ENCODE data around the gene PATL2. TPM values are rescaled to one million over a fixed set of nuclear protein-coding genes. Genes with fewer than 3 reads are reported as not detected.
A peak's percentile ranks its signal among the peaks of the same experiment; 100 is the strongest.
"Not testable (repeated sequence)": the region's sequence is repeated elsewhere in the genome, so short reads cannot be mapped to it uniquely, and the experiment has no call there.

The PATL2 gene
- total RNA-seq, 1 donor, result 1.8 TPM

GRCh38 chr15:44646460-44646859, 64.7 kb downstream of the PATL2 start:
- H3K79me2 ChIP-seq (ENCODE audit: insufficient read depth, low read length), result peaks cover 50% of the 10 kb centered on the region
- no peak for TF ChIP-seq CTCF (IDR thresholded peaks at IDR 0.05; ENCODE audit: extremely low read depth, low read depth, low read length)
- H3K36me3 ChIP-seq (ENCODE audit: insufficient read depth, low read length), result peaks cover 45% of the 10 kb centered on the region
- peaks cover 2% of the 10 kb centered on the region for H4K20me1 ChIP-seq (ENCODE audit: insufficient read depth, low read length)
- H3K4me2 ChIP-seq (ENCODE audit: insufficient read depth, low read length), result no peak overlapping the region
- H3K9me3 ChIP-seq (ENCODE audit: low read depth, low read length), result no peaks in the 10 kb centered on the region
- no peaks in the 10 kb centered on the region for H3K4me1 ChIP-seq (ENCODE audit: insufficient read depth, low read length)
- no peaks in the 10 kb centered on the region for H3K27me3 ChIP-seq (ENCODE audit: insufficient read depth, low read length)
- no peak overlapping the region for H2AFZ ChIP-seq (ENCODE audit: low read length)
- no peak overlapping the region for H3K27ac ChIP-seq (ENCODE audit: low read depth, low read length)
- no peak overlapping the region for H3K4me3 ChIP-seq (ENCODE audit: insufficient read depth, low read length)
- DNase-seq (ENCODE audit: insufficient read length, low spot score, missing footprints), result no peak

- H3K79me2 ChIP-seq (ENCODE audit: insufficient read depth, low read length), result peaks cover 48% of the 10 kb centered on the region
- no peak for TF ChIP-seq CTCF (IDR thresholded peaks at IDR 0.05; ENCODE audit: extremely low read depth, low read depth, low read length)
- H3K4me1 ChIP-seq (ENCODE audit: insufficient read depth, low read length), result no peaks in the 10 kb centered on the region
- no peak overlapping the region for H2AFZ ChIP-seq (ENCODE audit: low read length)
- no peak overlapping the region for H3K4me3 ChIP-seq (ENCODE audit: insufficient read depth, low read length)
- H3K27ac ChIP-seq (ENCODE audit: low read depth, low read length), result no peak overlapping the region
- no peak for DNase-seq (ENCODE audit: insufficient read length, low spot score, missing footprints)
- peaks cover 6% of the 10 kb centered on the region for H4K20me1 ChIP-seq (ENCODE audit: insufficient read depth, low read length)
- H3K9me3 ChIP-seq (ENCODE audit: low read depth, low read length), result no peaks in the 10 kb centered on the region
- H3K36me3 ChIP-seq (ENCODE audit: insufficient read depth, low read length), result peaks cover 24% of the 10 kb centered on the region
- H3K27me3 ChIP-seq (ENCODE audit: insufficient read depth, low read length), result no peaks in the 10 kb centered on the region
- no peak overlapping the region for H3K4me2 ChIP-seq (ENCODE audit: insufficient read depth, low read length)
These were observed 69.5 kb downstream of the PATL2 start for GRCh38 chr15:44641651-44642050.

GRCh38 chr15:44636976-44637375, 74.1 kb downstream of the PATL2 start:
- H3K4me2 ChIP-seq (ENCODE audit: insufficient read depth, low read length), result no peak overlapping the region
- H4K20me1 ChIP-seq (ENCODE audit: insufficient read depth, low read length), result peaks cover 7% of the 10 kb centered on the region
- DNase-seq (ENCODE audit: insufficient read length, low spot score, missing footprints), result no peak
- peaks cover 21% of the 10 kb centered on the region for H3K36me3 ChIP-seq (ENCODE audit: insufficient read depth, low read length)
- H3K4me3 ChIP-seq (ENCODE audit: insufficient read depth, low read length), result no peak overlapping the region
- H3K9me3 ChIP-seq (ENCODE audit: low read depth, low read length), result no peaks in the 10 kb centered on the region
- no peak overlapping the region for H3K27ac ChIP-seq (ENCODE audit: low read depth, low read length)
- TF ChIP-seq CTCF (IDR thresholded peaks at IDR 0.05; ENCODE audit: extremely low read depth, low read depth, low read length), result no peak
- peaks cover 14% of the 10 kb centered on the region for H3K79me2 ChIP-seq (ENCODE audit: insufficient read depth, low read length)
- peaks cover 14% of the 10 kb centered on the region for H3K4me1 ChIP-seq (ENCODE audit: insufficient read depth, low read length)
- no peak overlapping the region for H2AFZ ChIP-seq (ENCODE audit: low read length)
- H3K27me3 ChIP-seq (ENCODE audit: insufficient read depth, low read length), result no peaks in the 10 kb centered on the region

- Histone ChIP-seq H3K36me3 (ENCODE audit: insufficient read depth, low read length) (peaks cover 36% of the 10 kb centered on the region), H2AFZ (ENCODE audit: low read length) (no peak overlapping the region), H3K4me2 (ENCODE audit: insufficient read depth, low read length) (peak overlapping the region; percentile 43), H3K4me1 (ENCODE audit: insufficient read depth, low read length) (peaks cover 14% of the 10 kb centered on the region), H4K20me1 (ENCODE audit: insufficient read depth, low read length) (peaks cover 3% of the 10 kb centered on the region), H3K4me3 (ENCODE audit: insufficient read depth, low read length) (no peak overlapping the region), H3K79me2 (ENCODE audit: insufficient read depth, low read length) (peaks cover 4% of the 10 kb centered on the region), H3K9me3 (ENCODE audit: low read depth, low read length) (no peaks in the 10 kb centered on the region), H3K27me3 (ENCODE audit: insufficient read depth, low read length) (no peaks in the 10 kb centered on the region), H3K27ac (ENCODE audit: low read depth, low read length) (peak overlapping the region; percentile 78)
- no peak for DNase-seq (ENCODE audit: insufficient read length, low spot score, missing footprints)
- no peak for TF ChIP-seq CTCF (IDR thresholded peaks at IDR 0.05; ENCODE audit: extremely low read depth, low read depth, low read length)
These were observed 77.5 kb downstream of the PATL2 start for GRCh38 chr15:44633603-44634002.

GRCh38 chr15:44625286-44625685, 85.8 kb downstream of the PATL2 start:
- H3K4me2 ChIP-seq (ENCODE audit: insufficient read depth, low read length); H4K20me1 ChIP-seq (ENCODE audit: insufficient read depth, low read length): not testable (repeated sequence)
- H3K36me3 ChIP-seq (ENCODE audit: insufficient read depth, low read length), result peaks cover 45% of the 10 kb centered on the region

More at GRCh38 chr15:44625286-44625685, 85.8 kb downstream of the PATL2 start:
- not testable (repeated sequence) for H3K27ac ChIP-seq (ENCODE audit: low read depth, low read length); H3K9me3 ChIP-seq (ENCODE audit: low read depth, low read length); H3K4me3 ChIP-seq (ENCODE audit: insufficient read depth, low read length); H3K79me2 ChIP-seq (ENCODE audit: insufficient read depth, low read length); H3K27me3 ChIP-seq (ENCODE audit: insufficient read depth, low read length); H2AFZ ChIP-seq (ENCODE audit: low read length); H3K4me1 ChIP-seq (ENCODE audit: insufficient read depth, low read length); DNase-seq (ENCODE audit: insufficient read length, low spot score, missing footprints)

Measured in osteoblast (primary cell).